COLO668 (cell line): ENCODE data around the gene PDCD10.

Experiments
- DNase-seq: peaks from one replicate; lab custom pipeline; 2025; ENCODE audit not compliant: unreplicated experiment; lab: John Stamatoyannopoulos, UW

The PDCD10 gene

DNA sequence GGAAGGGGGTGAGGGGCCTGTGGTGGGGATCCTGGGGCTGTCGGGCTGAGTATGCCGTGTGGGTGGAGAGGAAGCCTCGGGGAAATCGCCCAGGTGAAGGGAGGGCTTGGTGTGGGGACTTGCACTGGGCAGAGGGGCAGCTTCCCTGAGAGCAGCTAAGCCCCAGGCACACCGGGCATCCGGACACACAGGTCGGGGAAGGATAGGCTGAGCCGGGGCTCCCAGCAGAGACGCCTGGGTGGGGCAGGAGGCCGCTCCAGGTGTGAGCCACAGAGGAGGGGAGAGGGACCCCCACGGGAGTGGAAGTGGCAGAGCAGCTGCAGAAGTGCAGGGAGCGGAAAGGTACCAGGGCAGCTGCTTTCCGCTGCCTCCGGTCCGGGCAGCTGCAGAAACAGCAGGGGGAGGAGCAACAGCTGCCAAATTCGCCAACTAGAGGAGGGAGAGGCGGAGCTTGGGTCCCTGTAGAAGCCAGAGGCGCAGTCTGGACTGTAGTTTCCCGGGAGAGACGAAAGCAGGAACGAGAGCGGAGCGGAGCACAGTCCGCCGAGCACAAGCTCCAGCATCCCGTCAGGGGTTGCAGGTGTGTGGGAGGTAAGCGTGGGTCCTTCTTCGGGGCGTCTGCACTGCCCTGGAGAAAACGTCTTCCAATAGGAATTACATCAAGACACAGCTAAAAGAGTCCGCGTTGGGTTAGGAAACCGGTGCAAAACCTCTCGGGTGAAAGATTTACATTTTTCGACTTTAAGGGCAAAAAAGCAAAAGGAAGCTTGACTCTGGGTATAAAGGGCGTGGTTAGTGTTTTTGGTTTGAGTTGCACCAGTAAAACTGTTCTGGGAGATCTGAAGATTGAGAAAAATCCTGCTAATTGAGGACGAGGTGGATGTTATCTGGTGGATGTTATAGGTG is 794 bp upstream of the PDCD10 start, which contains the start of gene SERPINI1:
Gene SERPINI1 (plus strand): TSS at position 489 of the 906 bp plus-strand sequence. CDS start 53,408 bp downstream, outside the sequence.
- peak; percentile 84 for DNase-seq

DNA sequence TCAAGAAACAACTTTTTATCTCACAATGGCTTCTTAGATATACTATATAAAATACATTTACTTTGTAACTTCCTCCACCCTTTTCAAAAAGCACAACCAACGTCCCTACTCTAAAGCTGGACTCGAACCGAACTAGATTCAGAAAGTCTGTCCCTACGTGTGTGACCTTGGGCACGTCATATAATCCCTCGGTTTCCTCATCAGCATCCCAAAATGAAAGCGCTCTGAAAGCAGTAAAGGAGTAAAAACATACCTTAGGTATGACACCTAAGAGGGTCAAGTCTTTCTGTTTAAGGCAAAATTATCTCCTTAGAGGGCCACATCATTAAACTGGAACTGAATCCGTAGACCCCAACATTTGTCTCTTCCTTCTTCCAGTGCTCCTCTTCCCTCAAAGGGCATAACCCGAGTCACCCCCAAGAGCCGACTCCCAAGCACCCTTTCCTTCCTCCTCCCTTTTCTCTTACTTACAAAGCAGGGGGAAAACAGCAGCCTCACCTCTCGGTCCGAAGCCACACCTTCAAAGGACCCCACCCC is 663 bp downstream of the PDCD10 start:
- no peak for DNase-seq

DNA sequence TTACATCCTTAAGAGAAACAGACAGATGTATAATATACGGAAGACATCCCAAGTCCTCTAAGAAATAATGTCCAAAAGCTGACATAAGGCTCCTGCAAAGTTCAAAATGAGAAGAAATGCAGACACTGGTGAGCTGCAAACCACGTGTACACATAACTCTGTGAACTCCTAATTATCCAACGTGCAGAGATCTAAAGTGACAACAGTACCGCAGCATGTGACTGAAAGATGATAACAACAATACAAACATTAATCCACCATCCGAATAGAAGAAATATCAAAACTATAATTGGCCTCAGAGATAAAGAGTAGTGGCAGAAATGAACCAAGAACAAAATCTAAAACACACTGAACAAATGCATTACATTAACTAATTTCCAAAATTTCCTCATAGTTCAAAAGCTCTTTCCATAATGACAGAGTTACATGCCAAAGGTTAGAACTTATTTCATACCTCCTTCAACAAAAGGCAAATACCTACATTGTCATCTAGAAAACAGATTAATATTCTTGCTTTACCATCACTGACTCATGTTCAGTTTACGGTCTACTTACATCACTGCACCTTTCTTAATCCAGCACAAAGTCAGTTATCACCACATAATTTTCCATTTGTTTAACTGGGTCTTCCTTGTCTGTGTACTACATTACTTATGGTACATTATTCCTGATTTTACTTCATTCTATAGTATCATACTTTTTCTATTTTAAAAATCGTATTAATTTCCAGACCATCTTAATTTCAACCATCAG is 2.2 kb downstream of the PDCD10 start:
- no peak for DNase-seq

DNA sequence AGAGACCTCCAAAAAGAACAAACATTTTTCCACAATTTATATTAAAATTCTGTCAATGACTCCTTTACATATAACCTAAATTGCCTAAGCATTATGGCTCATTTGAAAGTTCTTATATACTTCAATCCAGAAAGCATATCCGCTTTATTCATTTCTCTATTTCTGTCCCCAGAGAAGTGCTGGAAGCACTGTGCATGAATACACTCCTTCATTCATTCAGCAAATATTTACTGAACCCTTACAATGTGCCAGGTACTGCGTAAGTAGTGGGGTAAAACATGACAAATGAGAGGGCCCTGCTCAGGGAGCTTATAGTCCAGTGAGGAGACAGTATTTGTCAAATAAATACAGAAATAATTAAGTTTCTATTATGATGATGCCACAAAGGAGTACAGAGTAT is 3.3 kb downstream of the PDCD10 start:
- no peak for DNase-seq

DNA sequence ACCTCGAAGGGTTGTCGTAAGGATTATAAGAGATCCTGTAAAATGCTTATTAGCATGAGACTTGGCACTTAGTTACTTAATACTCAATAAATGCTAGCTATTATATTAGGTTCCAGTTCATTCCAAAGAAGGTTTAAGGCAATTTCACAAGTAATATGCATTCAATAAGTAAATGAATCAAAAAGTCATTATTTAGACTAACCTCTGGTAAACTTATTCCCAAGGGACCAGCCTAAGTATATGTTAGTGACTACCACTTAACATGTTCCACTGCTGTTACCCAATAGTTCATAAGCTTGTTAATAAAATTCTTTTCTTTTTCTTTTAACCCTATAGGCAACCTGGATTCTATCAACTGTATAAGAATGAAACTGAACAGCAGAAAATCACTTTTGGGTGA is 5.1 kb downstream of the PDCD10 start:
- no peak for DNase-seq

DNA sequence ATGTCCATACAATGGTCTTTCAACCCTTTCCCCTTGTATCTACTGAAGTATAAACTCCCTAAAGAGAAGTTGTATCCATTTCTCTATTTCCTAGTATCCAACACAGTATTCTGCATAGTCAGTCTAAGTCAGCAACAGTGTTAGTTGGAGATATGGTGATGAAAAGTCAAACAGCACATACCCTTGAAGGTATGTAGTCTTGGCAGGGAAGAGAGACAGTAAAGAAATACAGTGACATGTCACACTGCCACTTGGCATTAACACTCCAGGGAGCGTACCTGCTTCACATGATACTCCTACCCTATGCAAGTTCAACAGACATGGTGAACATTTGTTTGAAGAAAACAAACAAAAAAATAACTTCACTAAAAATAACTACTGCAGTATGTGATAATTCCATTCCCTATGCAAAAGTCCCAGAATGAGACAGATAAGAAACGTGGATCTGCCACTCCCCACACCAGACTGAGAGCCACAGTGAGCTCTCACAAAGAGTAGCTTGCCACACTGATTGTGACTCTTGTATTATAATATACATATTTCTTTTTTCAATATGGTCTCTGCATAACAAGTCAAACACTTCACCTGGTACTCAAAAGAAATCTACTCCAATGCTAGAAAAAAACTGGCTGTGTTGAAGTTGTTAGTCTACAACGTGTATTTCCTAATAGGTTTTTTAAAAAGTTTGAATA is 5.9 kb downstream of the PDCD10 start:
- DNase-seq = no peak

DNA sequence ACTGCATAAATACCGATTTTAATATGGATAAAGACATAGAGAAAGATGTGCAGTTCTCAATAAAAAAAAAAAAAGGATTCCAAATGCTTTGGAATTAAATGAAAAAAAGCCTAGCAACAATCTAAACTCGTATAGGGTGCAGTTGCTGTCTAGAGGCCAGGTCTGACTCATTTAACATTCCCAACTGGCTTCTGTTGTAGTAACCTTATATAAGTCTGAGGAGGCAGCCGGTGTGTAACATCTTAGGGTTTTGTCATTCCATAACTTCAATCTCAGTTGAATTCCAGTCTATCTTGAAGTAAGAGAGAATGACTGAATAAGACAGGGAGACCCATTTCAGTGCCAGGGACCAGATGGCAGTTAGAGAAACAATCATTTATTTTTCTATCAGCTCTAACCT is 6.5 kb downstream of the PDCD10 start:
- DNase-seq = no peak

DNA sequence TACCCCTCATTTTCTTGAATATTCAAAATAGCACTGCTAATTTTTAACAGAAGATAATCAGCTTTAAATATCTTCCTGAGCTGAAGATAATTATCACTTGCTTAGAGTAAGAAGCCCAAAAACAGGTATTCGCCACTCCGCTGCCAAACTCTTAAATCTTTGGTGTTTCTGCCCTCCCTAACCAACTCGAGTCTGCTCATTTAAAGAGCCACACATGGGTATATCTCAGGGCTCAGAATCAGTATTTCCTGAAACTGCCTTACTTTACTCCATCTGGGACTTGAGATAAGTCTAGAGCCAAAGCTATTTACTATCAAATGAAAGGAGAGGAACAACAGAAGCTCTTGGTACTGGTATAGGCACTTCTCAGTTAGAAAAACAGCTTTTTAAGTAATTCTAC is 10.8 kb downstream of the PDCD10 start:
- DNase-seq = no peak

DNA sequence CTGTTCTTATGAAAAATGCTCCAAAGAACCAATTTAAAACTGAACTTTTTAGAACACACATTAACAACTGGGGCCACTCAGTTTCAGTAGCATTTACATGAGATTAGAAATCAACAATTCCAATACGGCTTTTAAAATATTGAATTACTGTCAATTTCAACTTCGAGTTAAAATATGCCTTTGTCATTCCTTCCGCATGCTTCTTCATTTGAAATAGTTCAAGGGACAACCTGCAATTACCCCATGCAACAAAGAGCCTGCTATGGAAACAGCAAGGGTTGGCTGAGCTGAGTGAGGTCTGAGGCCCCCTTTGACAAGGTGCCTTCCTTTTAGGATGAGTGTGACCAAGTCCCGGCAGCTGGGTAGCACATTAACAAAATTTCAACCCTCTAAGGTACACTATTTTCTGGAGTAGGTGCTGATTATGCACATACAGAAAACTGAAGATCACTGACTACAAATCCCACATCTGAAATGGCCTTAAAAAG is 11.6 kb downstream of the PDCD10 start:
- DNase-seq = no peak

DNA sequence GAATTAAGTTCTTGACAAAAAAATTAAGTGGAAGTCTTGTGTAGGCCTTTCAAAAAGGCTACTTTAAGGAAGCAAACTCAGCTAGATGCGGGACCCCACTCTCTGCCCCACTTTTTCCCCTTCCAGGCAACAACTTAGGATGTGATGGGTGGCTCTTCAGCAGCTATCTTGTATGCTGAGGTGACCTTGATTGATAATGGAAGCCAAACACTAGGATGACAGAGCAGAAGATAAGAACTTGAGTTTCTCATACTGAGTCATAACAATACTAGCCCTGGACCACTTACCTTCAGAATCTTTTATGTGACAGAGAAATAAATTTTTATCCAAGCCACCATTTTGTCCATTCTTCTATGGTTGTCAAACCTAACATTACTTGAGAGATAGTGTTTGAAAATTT is 16.1 kb downstream of the PDCD10 start:
- DNase-seq = no peak

DNA sequence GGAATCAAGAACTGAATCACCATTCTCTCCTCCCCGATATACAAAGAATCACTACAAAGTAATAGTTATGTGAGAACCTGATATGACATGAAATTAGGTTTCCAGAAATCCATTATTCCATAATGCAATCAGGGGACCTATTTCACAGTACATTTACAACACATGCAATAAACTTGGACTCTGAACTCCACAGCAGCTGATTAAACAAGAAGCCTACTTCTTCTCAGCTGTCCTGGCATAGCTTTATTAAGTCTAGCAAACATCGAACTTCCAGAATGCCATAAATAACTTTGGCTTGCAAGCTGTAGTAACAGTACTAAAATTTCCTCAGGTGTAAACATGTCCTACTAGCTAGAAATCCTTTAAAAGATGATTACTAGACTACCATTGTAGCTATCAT is 17.8 kb downstream of the PDCD10 start:
- DNase-seq = peak; percentile 29

DNA sequence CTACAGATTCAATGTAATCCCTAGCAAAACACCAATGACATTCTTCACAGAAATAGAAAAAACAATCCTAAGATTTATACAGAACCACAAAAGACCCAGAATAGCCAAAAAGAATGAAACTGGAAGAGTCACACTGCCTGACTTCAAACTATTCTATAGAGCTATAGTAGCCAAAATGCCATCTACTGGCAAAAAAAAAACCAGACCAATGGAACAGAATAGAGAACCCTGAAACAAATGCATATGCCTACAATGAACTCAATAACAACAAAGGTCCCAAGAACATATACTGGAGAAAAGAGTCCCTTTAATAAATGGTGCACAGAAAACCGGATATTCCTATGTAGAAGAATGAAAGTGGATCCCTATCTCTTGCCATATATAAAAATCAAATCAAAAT is 19.8 kb downstream of the PDCD10 start:
- DNase-seq = no peak

DNA sequence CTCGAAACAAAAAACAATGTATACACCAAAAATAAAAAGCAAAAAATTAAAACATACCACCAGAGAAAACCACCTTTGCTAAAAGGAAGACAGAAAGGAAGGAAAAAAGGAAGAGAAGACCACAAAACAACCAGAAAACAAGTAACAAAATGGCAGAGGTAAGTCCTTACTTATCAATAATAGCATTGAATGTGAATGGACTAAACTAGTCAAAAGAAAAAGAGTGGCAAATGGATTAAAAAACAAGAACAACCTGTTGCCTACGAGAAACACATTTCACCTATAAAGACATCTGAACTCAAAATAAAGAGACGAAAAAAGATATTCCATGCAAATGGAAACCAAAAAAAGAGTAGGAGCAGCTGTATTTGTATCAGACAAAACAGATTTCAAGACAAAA is 22.2 kb downstream of the PDCD10 start:
- DNase-seq = no peak

DNA sequence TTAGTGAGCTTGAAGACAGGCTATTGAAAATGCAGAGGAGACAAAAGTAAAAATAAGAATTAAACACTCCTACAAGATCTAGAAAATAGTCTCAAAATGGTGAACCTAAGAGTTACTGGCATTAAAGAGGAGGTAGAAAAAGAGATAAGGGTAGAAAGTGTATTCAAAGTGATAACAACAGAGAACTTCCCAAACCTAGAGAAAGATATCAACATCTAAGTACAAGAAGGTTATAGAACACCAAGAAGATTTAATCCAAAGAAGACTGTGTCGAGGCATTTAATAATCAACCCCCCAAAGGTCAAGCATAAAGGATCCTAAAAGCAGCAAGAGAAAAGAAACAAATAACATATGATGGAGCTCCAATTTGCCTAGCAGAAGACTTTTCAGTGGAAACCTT is 23.3 kb downstream of the PDCD10 start:
- no peak for DNase-seq

DNA sequence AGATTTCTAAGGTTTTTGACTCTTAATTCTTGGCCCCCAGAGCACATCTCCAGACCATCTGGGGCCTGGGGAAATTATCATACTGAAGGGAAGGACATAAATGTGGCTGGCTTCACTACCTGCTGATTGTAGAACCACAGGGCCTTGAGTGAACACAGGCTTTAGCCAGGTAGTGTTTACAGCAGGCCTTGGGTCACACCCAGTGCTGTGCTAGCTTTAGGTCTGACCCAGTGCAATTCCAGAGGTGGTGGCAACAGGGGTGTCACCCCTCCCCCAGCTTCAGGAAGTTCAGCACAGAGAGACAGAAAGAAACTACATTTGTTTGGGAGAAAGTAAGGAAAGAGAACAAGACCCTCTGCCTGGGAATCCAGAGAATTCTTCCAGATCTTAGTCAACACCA is 24.1 kb downstream of the PDCD10 start:
- DNase-seq = no peak

DNA sequence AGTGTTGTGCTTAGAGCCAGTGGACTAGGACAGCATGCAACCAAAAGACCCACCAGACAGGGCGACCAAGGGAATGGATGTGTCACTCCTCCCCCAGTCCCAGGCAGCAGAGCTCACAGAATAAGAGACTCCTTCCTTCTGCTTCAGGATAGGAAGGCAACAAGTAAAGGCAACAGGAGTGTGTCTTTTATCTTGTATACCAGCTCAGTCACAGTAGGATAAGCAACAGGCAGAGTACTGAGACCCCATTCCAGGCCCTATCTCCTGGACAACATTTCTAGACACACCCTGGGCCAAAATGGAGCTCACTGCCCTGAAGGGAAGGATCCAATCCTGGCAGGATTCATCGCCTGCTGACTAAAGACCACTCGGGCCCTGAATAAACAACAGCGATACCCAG is 25.0 kb downstream of the PDCD10 start:
- no peak for DNase-seq

DNA sequence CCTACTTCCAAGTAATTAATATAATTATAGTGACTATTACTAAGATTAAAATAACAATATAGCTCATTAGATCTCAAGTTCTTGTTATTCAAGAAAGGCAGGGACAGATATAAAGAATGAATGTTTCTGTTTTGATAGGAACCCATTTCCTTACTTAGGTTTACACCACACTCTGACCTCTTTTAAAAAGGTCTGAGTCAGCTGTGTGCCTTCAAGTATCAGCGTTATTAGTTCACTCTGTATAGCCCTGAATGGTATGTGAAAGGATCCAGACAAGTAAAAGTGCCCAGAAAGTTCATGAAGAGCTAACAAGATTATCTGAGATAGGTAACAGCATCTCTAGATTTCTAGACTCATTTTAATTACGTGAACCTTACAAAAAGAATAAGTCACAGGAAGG is 28.9 kb downstream of the PDCD10 start:
- DNase-seq = no peak

DNA sequence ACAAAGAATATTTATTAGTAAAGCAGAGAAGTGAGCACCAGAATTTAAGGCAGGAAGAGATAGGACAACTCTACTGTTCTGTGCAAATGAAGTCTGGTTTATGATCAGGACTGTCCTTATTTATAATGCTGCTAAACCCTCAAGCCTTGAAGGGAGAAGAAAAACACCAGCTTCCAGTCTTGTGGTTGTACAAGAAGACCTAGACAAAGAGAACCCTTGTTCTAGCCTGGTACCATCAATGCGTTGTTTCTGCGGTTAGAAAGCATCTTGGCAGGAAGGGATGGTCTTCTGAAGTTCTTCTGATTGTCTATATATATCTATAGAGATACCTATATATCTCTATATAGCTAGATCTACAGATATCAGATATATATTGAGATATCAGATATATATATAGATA is 33.8 kb downstream of the PDCD10 start:
- no peak for DNase-seq

DNA sequence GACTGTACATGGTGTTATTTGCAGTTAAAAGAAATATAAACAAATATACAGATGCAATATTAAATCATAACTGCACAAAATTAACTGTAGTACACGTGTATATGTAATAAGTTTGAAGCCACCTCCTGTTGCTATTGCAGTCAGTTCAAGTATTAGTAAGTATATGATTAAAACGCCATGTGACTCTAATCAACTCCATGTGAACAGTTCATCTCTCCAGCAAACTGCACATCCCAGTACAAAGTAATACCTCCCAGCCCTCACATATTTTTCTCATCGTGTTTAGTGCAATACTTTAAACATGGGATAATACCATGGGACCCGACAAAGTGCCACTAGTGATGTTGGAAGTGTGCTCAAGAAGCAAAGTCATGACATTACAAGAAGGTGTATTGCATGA is 34.6 kb downstream of the PDCD10 start:
- DNase-seq = no peak

DNA sequence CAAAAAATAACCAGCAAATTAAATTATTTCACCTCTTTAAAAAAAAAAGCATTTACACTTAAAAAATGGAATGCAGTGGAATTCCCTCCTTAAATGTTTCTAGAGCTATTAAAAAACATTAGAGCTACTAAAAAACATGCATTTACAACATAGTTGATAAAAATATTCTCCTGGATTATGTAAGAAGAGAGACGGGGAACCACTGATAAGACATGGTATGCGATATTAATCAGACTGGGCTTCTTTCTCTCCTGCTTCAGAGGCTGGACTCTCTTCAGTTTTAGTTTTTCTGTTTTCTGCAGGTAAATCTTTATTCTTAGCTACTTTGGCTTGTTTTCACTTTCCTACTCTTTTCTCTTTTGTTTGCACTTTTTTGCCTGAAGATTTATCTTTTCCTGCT is 40.6 kb downstream of the PDCD10 start:
- no peak for DNase-seq

DNA sequence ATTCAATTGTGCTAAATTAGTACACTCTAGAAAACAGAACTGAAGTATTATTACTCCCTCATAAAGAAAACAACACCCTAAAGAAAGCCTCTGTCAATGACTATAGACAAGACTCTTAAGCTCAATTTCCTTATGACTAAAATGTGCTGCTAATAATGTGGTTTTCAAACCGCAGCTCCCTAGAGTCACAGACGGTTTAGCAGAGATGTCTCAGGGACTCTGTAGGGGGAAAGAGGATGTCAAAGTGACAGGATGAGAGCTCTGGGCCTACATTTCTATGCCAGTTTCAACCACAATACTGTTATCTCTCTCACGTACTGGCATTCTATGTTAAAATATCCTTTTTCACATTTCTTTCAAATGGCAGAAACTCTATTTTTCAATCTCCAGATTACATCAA is 43.3 kb downstream of the PDCD10 start:
- DNase-seq = no peak
